Thyroid gland (tissue), 4 donors: ENCODE measurements around the gene KCNQ1OT1.

Experiments
- POLR2A ChIP-seq, 2 donors: fragments of 450-650 bp; IDR thresholded peaks; one replicate each; pipeline ENCODE4 v1.6.1; 2017; ENCODE audit warnings: antibody characterized with exemption in 2 of 2, mild to moderate bottlenecking in 2 of 2, moderate library complexity in 1 of 2
- TF ChIP-seq, protein P1 (sequence below), 6 experiments: fragments of 200-600 bp in 3 of 6; fragments of 450-650 bp in 3 of 6; sonication (generic) in 3 of 6; IDR thresholded peaks; one replicate each; pipeline ENCODE4 v1.5.1; 2016 to 2019; ENCODE audit warnings: antibody characterized with exemption in 6 of 6, mild to moderate bottlenecking in 2 of 6, inconsistent platforms in 1 of 6, moderate library complexity in 1 of 6

- TF ChIP-seq, protein P1, sequence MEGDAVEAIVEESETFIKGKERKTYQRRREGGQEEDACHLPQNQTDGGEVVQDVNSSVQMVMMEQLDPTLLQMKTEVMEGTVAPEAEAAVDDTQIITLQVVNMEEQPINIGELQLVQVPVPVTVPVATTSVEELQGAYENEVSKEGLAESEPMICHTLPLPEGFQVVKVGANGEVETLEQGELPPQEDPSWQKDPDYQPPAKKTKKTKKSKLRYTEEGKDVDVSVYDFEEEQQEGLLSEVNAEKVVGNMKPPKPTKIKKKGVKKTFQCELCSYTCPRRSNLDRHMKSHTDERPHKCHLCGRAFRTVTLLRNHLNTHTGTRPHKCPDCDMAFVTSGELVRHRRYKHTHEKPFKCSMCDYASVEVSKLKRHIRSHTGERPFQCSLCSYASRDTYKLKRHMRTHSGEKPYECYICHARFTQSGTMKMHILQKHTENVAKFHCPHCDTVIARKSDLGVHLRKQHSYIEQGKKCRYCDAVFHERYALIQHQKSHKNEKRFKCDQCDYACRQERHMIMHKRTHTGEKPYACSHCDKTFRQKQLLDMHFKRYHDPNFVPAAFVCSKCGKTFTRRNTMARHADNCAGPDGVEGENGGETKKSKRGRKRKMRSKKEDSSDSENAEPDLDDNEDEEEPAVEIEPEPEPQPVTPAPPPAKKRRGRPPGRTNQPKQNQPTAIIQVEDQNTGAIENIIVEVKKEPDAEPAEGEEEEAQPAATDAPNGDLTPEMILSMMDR (IDR thresholded peaks at IDR 0.05) = no peak
- no peak for TF ChIP-seq POLR2A (IDR thresholded peaks at IDR 0.05)
Measured at GRCh38 chr11:2564008-2564530, 135.7 kb downstream of the KCNQ1OT1 start.
